Duodenal mucosa (tissue), 2 donors: ENCODE data around the gene ATRN.

Experiments
- H3K27ac ChIP-seq: one replicate; pipeline ENCODE4 v1.7.0; 2013; ENCODE audit warnings: low read depth, low read length
- H3K27me3 ChIP-seq, 2 donors: one replicate each; pipeline ENCODE4 v1.7.0; 2013; ENCODE audit warnings: low read length in 2 of 2, control low read depth in 1 of 2; ENCODE audit not compliant: insufficient read depth in 2 of 2, control insufficient read depth in 1 of 2
- H3K36me3 ChIP-seq, 2 donors: one replicate each; pipeline ENCODE4 v1.7.0; 2013; ENCODE audit warnings: low read length in 2 of 2, control low read depth in 1 of 2; ENCODE audit not compliant: insufficient read depth in 2 of 2, control insufficient read depth in 1 of 2
- H3K4me1 ChIP-seq, 2 donors: one replicate each; pipeline ENCODE4 v1.7.0; 2013; ENCODE audit warnings: low read length in 2 of 2, control low read depth in 1 of 2; ENCODE audit not compliant: insufficient read depth in 2 of 2, control insufficient read depth in 1 of 2
- H3K4me3 ChIP-seq, 2 donors: one replicate each; pipeline ENCODE4 v1.7.0; 2013; ENCODE audit warnings: low read length in 2 of 2, low read depth in 1 of 2
- H3K9ac ChIP-seq, 2 donors: one replicate each; pipeline ENCODE4 v1.7.0; 2013; ENCODE audit warnings: low read length in 2 of 2, low read depth in 1 of 2
- H3K9me3 ChIP-seq, 2 donors: one replicate each; pipeline ENCODE4 v1.7.0; 2013; ENCODE audit warnings: low read length in 2 of 2, control low read depth in 1 of 2; ENCODE audit not compliant: control insufficient read depth in 1 of 2

The ATRN gene

DNA sequence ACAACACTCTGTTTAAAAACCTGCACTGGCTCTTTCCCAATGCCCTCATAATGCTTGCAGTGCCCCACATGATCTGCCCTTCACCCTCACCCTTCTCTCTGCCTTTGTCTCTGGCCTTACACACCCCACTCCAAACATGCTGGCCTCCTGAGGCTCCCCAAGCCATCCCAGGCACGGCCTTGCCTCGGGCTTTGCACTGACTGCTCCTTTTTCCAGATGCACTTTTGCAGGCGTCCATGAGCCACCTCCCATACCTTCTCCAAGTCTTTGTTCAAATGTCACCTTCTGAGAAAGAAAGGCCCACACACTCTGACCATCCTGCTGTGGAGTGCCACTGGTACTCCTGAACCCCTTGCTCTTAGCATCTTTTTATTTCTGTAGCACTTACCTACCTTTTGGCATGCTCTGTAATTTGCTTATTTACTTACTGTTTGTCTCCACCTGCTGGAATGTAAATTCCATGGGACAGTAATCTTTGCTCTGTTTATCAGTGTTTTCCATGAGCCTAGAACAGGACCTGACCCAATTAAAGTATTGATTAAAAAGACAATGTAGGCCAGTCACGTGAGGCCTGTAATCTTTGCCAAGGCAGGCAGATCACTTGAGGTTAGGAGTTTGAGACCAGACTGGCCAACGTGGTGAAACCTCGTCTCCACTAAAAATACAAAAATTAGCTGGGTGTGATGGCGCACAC is 161.6 kb downstream of the ATRN start:
- Histone ChIP-seq H3K36me3 (peaks cover 26 to 45% of the 10 kb centered on the region in 2 donors), H3K27me3 (no peaks in the 10 kb centered on the region), H3K9me3 (no peaks in the 10 kb centered on the region), H3K4me1 (no peaks in the 10 kb centered on the region), H3K4me3 (no peak overlapping the region), H3K27ac (no peak overlapping the region), H3K9ac (no peak overlapping the region)

DNA sequence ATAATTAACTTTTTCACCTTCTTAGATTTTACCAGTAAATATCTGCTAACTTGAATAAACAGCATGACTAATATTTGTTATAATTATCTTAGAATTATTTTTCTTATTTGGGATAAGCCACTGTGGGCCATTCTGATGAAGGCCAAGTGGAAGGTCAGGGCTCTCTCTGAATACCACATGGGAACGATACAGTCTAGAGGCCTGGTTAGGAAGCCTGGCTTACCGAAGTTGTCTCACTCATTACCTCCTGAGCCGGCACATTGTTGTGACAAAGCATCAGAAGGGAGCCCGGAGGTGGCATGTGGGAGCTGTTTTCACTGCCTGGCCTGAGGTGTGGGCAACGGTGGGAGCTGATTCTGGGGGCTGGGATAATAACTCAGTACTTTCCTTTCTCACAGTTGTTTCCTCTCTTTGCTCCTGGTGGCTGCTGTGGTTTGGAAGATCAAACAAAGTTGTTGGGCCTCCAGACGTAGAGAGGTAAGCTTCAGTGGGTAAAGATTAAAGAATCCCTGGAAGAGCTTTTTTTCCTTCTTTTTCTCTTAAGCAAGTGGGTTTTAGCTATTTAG is 163.2 kb downstream of the ATRN start:
- Histone ChIP-seq H3K9me3 (no peaks in the 10 kb centered on the region), H3K9ac (no peak overlapping the region), H3K27me3 (no peaks in the 10 kb centered on the region), H3K4me1 (no peaks in the 10 kb centered on the region), H3K4me3 (no peak overlapping the region), H3K36me3 (peaks cover 16 to 41% of the 10 kb centered on the region in 2 donors), H3K27ac (no peak overlapping the region)

DNA sequence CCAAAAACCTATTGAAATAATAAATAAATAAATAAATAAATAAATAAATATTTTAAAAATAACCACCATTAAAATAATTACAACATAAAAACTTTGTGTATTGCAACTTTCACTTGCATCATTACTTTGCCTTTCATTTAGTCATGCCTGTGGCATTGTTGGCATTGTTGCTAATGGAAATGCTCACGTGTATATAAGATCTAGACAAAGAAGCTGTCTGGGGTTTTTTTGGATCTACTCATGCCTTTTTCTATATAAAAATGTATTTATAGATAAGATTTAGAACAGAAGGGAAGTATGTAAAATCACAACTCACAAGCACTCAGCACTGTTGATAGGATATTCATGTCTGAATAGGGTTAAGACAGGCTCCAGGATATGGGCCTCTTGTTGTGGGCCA is 164.5 kb downstream of the ATRN start:
- no peaks in the 10 kb centered on the region for H3K27me3 ChIP-seq
- H3K9ac ChIP-seq = no peak overlapping the region
- no peak overlapping the region for H3K4me3 ChIP-seq
- peaks cover 12 to 35% of the 10 kb centered on the region in 2 donors for H3K36me3 ChIP-seq
- no peak overlapping the region for H3K27ac ChIP-seq
- no peaks in the 10 kb centered on the region for H3K9me3 ChIP-seq
- H3K4me1 ChIP-seq = no peaks in the 10 kb centered on the region

DNA sequence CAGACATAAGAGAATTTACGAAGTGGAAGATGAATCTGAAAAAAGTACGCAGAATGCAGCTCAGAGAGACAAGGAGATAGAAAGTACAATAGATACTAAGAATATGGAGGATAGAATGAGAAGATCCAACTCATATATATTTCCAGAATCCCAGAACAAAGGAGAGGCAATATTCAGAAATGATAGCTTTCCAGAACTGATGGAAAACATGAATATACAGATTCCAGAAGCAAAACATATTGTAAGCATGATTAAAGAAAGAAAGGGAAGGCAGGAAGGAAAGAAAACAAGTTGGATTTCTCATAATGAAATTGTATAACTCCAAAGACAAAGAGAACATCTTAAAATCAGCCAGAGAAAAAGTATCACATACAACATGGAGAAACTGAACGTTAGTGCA is 169.4 kb downstream of the ATRN start:
- H3K4me3 ChIP-seq = no peak overlapping the region
- H3K27ac ChIP-seq = no peak overlapping the region
- H3K9me3 ChIP-seq = no peaks in the 10 kb centered on the region
- no peaks in the 10 kb centered on the region for H3K27me3 ChIP-seq
- H3K9ac ChIP-seq = no peak overlapping the region
- H3K36me3 ChIP-seq = peaks cover 11 to 51% of the 10 kb centered on the region in 2 donors
- no peaks in the 10 kb centered on the region for H3K4me1 ChIP-seq

DNA sequence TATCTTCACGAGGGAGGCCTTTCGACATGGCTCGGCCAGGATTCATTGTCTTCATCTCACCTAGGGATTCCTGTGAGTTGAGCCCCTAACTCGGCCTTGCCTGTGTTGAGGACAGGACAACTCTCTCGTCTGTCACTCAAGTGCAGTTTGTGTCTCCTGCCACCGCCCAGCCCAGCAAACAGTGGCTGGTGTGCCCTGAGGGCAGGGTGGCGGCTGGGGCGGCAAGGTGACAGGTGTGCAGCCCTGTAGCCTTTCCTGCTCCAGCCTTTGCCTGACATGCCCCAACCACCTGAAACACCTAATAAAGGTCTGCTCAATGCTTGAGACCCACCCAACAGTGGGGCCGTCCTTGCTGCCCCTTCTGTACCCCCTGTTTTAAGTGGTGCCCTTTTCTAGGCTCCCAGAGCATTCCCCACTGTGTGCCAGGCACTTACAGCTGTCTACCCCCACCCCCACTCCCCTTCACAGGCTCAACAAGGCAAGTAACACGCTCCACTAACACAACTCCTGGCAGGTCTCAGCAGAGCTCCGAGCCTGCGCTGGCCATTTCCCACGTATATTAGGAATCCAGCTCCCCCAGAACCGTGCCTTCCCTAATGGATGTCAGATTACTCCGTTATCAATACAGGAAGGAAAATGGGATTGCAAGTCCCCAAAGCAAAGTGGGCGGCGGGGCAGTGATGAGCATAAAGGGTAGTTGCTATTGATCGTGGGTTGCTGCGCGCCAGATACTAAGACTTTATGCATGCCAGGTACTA is 174.7 kb downstream of the ATRN start:
- no peaks in the 10 kb centered on the region for H3K27me3 ChIP-seq
- H3K36me3 ChIP-seq = peaks cover 37 to 83% of the 10 kb centered on the region in 2 donors
- H3K9ac ChIP-seq = no peak overlapping the region
- H3K27ac ChIP-seq = no peak overlapping the region
- H3K4me3 ChIP-seq = no peak overlapping the region
- no peaks in the 10 kb centered on the region for H3K9me3 ChIP-seq
- no peaks in the 10 kb centered on the region for H3K4me1 ChIP-seq

DNA sequence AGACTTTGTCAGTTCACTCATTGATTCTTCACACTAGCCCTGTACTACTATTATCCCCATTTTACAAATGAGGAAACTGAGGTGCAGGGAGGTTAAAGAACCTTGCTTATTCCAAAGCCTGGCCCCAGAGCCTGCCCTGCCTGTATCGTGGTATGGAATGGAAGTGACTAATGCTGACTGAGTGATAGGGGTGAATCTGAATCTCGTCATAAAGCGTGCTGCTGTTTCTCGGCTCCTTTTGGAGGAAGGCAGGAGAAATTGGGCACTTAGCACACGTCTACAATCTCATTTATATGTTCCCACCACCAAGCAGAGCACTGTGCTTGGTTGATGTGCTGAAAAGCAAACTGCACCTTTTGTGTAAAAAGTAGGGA is 175.2 kb downstream of the ATRN start:
- peaks cover 38 to 87% of the 10 kb centered on the region in 2 donors for H3K36me3 ChIP-seq
- no peaks in the 10 kb centered on the region for H3K27me3 ChIP-seq
- no peak overlapping the region for H3K27ac ChIP-seq
- no peak overlapping the region for H3K4me3 ChIP-seq
- H3K9ac ChIP-seq = no peak overlapping the region
- H3K9me3 ChIP-seq = no peaks in the 10 kb centered on the region
- H3K4me1 ChIP-seq = no peaks in the 10 kb centered on the region

DNA sequence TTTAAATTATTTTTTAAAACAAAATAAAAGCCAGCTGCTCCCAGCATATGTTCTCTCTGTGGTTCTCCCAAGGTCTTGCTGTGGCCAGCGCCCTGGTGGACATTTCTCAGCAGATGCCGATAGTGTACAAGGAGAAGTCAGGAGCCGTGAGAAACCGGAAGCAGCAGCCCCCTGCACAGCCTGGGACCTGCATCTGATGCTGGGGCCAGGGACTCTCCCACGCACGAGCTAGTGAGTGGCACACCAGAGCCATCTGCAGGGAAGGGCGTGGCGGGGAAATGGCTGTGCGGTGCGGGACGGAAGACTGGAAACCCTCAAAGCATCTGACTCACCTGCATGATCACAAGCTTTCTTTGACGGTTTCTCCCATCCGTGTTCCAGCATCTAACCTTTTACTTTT is 175.8 kb downstream of the ATRN start:
- Histone ChIP-seq H3K9ac (no peak overlapping the region), H3K9me3 (no peaks in the 10 kb centered on the region), H3K4me1 (no peaks in the 10 kb centered on the region), H3K4me3 (no peak overlapping the region), H3K27ac (no peak overlapping the region), H3K27me3 (no peaks in the 10 kb centered on the region), H3K36me3 (peaks cover 38 to 88% of the 10 kb centered on the region in 2 donors)

DNA sequence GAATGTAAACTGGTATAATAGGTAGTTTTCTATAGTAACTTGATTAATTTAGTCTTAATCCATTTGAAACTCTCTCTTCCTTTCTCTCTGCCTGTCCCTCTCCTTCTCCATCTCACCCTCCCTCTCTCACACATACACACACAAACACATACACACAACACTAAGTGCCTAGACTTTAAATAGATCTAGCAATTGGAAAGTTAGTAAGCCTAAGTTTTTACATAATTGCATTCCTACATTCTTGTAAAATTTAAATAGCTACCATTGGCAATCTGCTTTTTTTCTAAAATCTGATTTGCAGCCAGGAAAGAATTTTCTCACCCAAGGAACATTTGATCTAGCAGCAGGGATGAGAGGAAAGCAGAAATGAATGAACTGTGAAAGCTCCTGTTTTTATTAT is 176.7 kb downstream of the ATRN start:
- Histone ChIP-seq H3K4me3 (no peak overlapping the region), H3K36me3 (peaks cover 38 to 80% of the 10 kb centered on the region in 2 donors)

DNA sequence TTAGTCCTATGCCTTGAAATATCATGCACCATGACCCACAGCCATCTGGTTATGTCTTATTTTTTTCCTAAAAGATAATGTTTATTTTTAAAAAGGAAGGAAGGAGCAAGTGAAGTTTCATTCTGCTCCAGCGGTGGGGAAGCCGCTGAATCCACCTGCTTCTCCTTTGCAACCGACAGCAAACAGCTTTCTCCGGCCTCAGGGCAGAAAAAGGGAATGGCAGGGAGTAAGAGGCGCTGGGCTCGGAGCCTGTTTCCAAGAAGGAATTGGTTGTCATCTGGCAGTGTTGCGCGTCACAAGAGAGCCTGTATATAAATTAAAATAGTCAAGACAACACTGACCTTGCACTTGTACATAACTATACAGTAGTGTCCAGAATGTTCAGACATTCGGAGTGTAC is 178.1 kb downstream of the ATRN start:
- no peaks in the 10 kb centered on the region for H3K9me3 ChIP-seq
- H3K36me3 ChIP-seq = peaks cover 34 to 69% of the 10 kb centered on the region in 2 donors
- H3K27ac ChIP-seq = no peak overlapping the region
- H3K9ac ChIP-seq = no peak overlapping the region
- H3K4me1 ChIP-seq = peaks cover 0 to 4% of the 10 kb centered on the region in 2 donors
- H3K4me3 ChIP-seq = no peak overlapping the region
- H3K27me3 ChIP-seq = no peaks in the 10 kb centered on the region

More for the DNA sequence above, 176.7 kb downstream of the ATRN start:
- Histone ChIP-seq H3K27me3 (no peaks in the 10 kb centered on the region), H3K9ac (no peak overlapping the region), H3K4me1 (no peaks in the 10 kb centered on the region), H3K27ac (no peak overlapping the region), H3K9me3 (no peaks in the 10 kb centered on the region)

DNA sequence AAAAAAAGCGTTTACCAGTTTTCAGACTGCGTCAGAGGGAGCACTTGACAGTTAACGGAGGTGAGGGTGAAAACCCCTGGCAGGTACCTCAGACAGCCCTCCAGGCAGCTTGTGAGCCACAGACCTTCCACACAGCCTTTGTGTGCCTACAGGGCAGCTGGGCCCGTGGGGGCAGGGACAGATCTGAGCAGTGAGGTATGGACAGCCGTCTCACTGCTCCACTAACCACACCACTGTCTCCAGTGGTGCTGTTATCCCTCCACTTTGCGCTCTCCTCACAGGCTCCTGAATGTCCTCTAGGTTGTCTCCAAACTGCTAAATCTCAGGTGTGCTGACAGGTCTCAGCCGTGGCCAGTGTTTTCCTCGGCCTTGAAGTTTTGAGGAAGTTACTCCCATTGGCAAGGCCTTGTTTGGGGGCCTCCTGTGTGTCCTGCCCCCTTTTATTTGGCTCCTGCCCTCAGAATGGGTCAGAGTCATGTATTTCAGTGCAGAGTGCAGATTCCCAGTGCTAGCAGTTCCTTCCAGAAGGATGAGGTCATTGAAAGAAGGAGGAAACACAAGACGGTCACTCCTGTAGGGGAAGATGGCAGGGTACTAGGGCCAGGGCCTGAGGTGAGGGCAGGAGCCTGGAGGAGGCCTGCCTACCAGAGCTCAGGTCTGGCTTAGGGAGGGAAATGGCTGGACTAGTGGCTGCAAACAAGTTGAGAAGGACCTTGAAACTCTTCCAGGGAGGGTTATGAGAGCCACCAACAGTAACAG is 180.6 kb downstream of the ATRN start:
- Histone ChIP-seq H3K27ac (no peak overlapping the region), H3K9me3 (no peaks in the 10 kb centered on the region), H3K9ac (no peak overlapping the region), H3K27me3 (no peaks in the 10 kb centered on the region), H3K4me3 (no peak overlapping the region), H3K4me1 (peaks cover 0 to 4% of the 10 kb centered on the region in 2 donors), H3K36me3 (peaks cover 18 to 47% of the 10 kb centered on the region in 2 donors)
